Tongue (tissue), 2 donors: Measurements from ENCODE around the gene SLC6A11. TPM values are rescaled to one million over a fixed set of nuclear protein-coding genes. Genes with fewer than 3 reads are reported as not detected.

ENCODE experiments used
- DNase-seq: peaks from one replicate; pipeline ENCODE4 v3.0.0-alpha.2; 2015
- total RNA-seq: library from RNA; depleted of rRNA; stranded (reverse); fragments of >200 nt; gene quantifications from one replicate; pipeline ENCODE4 v1.2.3, GENCODE V29; 2014

Gene SLC6A11
- total RNA-seq, 1 donor from 2014 or later = 0.21 TPM

GRCh38 chr3:10981031-10981430 lies 165.0 kb downstream of the SLC6A11 start:
- DNase-seq = no peak

- no peak for DNase-seq
These were observed 165.9 kb downstream of the SLC6A11 start for GRCh38 chr3:10981961-10982360.

- DNase-seq = no peak
These were observed 166.8 kb downstream of the SLC6A11 start for GRCh38 chr3:10982782-10983181.

GRCh38 chr3:10983219-10983916 lies 167.3 kb downstream of the SLC6A11 start:
- peak; percentile 64 for DNase-seq

GRCh38 chr3:10984371-10984896 lies 168.4 kb downstream of the SLC6A11 start:
- no peak for DNase-seq

GRCh38 chr3:10985181-10985580 lies 169.2 kb downstream of the SLC6A11 start:
- no peak for DNase-seq

- no peak for DNase-seq
These were observed 170.6 kb downstream of the SLC6A11 start for GRCh38 chr3:10986592-10986991.

- no peak for DNase-seq
These were observed 172.1 kb downstream of the SLC6A11 start for GRCh38 chr3:10988001-10988665.

- no peak for DNase-seq
These were observed 173.0 kb downstream of the SLC6A11 start for GRCh38 chr3:10988991-10989484.

Other genes with a start within 250 kb of the SLC6A11 start
- gene SLC6A1, start 176.5 kb downstream of the SLC6A11 start, total RNA-seq = 3.1 TPM